HL-60 (cell line): Measurements from ENCODE around the gene PPME1.

ENCODE experiments used
- GABPA ChIP-seq: IDR thresholded peaks from 2 replicates; pipeline ENCODE4 v1.6.1; 2012; ENCODE audit warnings: low read depth
- POLR2AphosphoS5 ChIP-seq: IDR thresholded peaks from 2 replicates; pipeline ENCODE4 v1.6.1; 2012; ENCODE audit warnings: low read depth
- SPI1 ChIP-seq: IDR thresholded peaks from 2 replicates; pipeline ENCODE4 v1.6.1; 2012; ENCODE audit warnings: low read depth, mild to moderate bottlenecking, borderline replicate concordance
- TF ChIP-seq, protein P1 (sequence below): IDR thresholded peaks from one replicate; pipeline ENCODE4 v1.5.1; 2011; ENCODE audit warnings: low read length, control low read depth, inconsistent platforms; ENCODE audit not compliant: insufficient read depth
- TF ChIP-seq, protein P2 (sequence below): IDR thresholded peaks from 2 replicates; pipeline ENCODE4 v1.6.1; 2012; ENCODE audit warnings: low read depth; ENCODE audit not compliant: insufficient replicate concordance

DNA sequence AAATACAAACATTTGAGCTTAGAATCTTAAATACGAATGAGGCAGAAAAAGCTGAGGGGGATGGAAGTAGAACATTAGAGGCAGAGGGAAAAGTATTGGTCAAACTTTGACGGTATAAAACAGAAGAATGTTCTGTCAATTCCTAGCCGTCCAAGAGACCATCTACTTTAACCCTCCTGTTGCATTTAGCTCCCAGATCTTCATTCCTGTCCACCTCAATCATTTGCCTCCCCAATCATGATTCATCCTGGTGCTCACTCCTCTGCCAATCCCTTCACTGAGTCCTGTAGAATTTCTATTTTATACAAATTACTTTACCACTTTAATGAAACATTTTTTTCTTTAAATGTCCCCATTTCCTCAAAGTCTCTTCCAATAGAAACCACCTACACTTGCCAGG is 28.5 kb upstream of the PPME1 start:
- TF ChIP-seq, protein P1, sequence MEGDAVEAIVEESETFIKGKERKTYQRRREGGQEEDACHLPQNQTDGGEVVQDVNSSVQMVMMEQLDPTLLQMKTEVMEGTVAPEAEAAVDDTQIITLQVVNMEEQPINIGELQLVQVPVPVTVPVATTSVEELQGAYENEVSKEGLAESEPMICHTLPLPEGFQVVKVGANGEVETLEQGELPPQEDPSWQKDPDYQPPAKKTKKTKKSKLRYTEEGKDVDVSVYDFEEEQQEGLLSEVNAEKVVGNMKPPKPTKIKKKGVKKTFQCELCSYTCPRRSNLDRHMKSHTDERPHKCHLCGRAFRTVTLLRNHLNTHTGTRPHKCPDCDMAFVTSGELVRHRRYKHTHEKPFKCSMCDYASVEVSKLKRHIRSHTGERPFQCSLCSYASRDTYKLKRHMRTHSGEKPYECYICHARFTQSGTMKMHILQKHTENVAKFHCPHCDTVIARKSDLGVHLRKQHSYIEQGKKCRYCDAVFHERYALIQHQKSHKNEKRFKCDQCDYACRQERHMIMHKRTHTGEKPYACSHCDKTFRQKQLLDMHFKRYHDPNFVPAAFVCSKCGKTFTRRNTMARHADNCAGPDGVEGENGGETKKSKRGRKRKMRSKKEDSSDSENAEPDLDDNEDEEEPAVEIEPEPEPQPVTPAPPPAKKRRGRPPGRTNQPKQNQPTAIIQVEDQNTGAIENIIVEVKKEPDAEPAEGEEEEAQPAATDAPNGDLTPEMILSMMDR: no peak
- no peak for TF ChIP-seq POLR2AphosphoS5
- TF ChIP-seq, protein P2, sequence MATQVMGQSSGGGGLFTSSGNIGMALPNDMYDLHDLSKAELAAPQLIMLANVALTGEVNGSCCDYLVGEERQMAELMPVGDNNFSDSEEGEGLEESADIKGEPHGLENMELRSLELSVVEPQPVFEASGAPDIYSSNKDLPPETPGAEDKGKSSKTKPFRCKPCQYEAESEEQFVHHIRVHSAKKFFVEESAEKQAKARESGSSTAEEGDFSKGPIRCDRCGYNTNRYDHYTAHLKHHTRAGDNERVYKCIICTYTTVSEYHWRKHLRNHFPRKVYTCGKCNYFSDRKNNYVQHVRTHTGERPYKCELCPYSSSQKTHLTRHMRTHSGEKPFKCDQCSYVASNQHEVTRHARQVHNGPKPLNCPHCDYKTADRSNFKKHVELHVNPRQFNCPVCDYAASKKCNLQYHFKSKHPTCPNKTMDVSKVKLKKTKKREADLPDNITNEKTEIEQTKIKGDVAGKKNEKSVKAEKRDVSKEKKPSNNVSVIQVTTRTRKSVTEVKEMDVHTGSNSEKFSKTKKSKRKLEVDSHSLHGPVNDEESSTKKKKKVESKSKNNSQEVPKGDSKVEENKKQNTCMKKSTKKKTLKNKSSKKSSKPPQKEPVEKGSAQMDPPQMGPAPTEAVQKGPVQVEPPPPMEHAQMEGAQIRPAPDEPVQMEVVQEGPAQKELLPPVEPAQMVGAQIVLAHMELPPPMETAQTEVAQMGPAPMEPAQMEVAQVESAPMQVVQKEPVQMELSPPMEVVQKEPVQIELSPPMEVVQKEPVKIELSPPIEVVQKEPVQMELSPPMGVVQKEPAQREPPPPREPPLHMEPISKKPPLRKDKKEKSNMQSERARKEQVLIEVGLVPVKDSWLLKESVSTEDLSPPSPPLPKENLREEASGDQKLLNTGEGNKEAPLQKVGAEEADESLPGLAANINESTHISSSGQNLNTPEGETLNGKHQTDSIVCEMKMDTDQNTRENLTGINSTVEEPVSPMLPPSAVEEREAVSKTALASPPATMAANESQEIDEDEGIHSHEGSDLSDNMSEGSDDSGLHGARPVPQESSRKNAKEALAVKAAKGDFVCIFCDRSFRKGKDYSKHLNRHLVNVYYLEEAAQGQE: no peak
- TF ChIP-seq GABPA: no peak
- no peak for TF ChIP-seq SPI1
